OCI-LY1 (cell line): ENCODE data around the gene UQCR11.

Experiments used
- H2AFZ ChIP-seq: fragments of 200-600 bp; sonication (generic), shearing (Covaris generic); 2 replicates; pipeline ENCODE4 v1.6.0; 2014; ENCODE audit warnings: antibody characterized with exemption, mild to moderate bottlenecking, low read length
- H3F3A ChIP-seq: fragments of 200-600 bp; sonication (generic), shearing (Covaris generic); 2 replicates; pipeline ENCODE4 v1.6.0; 2014; ENCODE audit warnings: mild to moderate bottlenecking, antibody characterized with exemption, low read length, moderate library complexity; ENCODE audit not compliant: insufficient read depth
- H3K27ac ChIP-seq: fragments of 200-600 bp; sonication (generic); 2 replicates; pipeline ENCODE4 v1.5.1; 2014; ENCODE audit warnings: low read length, mixed run types, mild to moderate bottlenecking, low read depth; ENCODE audit not compliant: poor library complexity, severe bottlenecking
- H3K27me3 ChIP-seq: fragments of 200-600 bp; sonication (generic); 2 replicates; pipeline ENCODE4 v1.6.0; 2014; ENCODE audit warnings: antibody characterized with exemption, mild to moderate bottlenecking, low read length, moderate library complexity; ENCODE audit not compliant: insufficient read depth
- H3K36me3 ChIP-seq: fragments of 200-600 bp; sonication (generic); 2 replicates; pipeline ENCODE4 v1.6.1; 2014; ENCODE audit warnings: mild to moderate bottlenecking, antibody characterized with exemption, low read length, moderate library complexity, mixed read lengths; ENCODE audit not compliant: insufficient read depth
- H3K4me1 ChIP-seq: fragments of 200-600 bp; sonication (generic); 2 replicates; pipeline ENCODE4 v1.5.1; 2014; ENCODE audit warnings: mild to moderate bottlenecking, low read length, moderate library complexity; ENCODE audit not compliant: insufficient read depth, severe bottlenecking
- H3K4me2 ChIP-seq: fragments of 200-600 bp; sonication (generic), shearing (Covaris generic); 2 replicates; pipeline ENCODE4 v1.6.1; 2014; ENCODE audit warnings: low read length
- H3K4me3 ChIP-seq: fragments of 200-600 bp; sonication (generic); 2 replicates; pipeline ENCODE4 v1.5.1; 2014; ENCODE audit warnings: low read length, low read depth, mild to moderate bottlenecking, mixed read lengths; ENCODE audit not compliant: poor library complexity, severe bottlenecking
- H3K79me2 ChIP-seq: fragments of 200-600 bp; shearing (Covaris generic); 2 replicates; pipeline ENCODE4 v1.6.1; 2016; ENCODE audit warnings: mixed run types, low read length, mixed read lengths; ENCODE audit not compliant: insufficient read depth
- H3K9ac ChIP-seq: fragments of 200-600 bp; sonication (generic), shearing (Covaris generic); 2 replicates; pipeline ENCODE4 v1.6.1; 2014; ENCODE audit warnings: mild to moderate bottlenecking, low read length, mixed read lengths
- H3K9me2 ChIP-seq: fragments of 200-600 bp; sonication (generic), shearing (Covaris generic); 2 replicates; pipeline ENCODE4 v1.6.1; 2014; ENCODE audit warnings: low read depth, mild to moderate bottlenecking, low read length, mixed read lengths
- H3K9me3 ChIP-seq: fragments of 200-600 bp; shearing (Covaris generic); 2 replicates; pipeline ENCODE4 v1.6.1; 2014; ENCODE audit warnings: low read length, mixed read lengths
- H4K20me1 ChIP-seq: fragments of 200-600 bp; sonication (generic), shearing (Covaris generic); 2 replicates; pipeline ENCODE4 v1.6.0; 2016; ENCODE audit warnings: mild to moderate bottlenecking, low read length; ENCODE audit not compliant: insufficient read depth
- EZH2 ChIP-seq: fragments of 200-600 bp; sonication (generic), shearing (Covaris generic); IDR thresholded peaks from 2 replicates; pipeline ENCODE4 v1.8.0; 2017; ENCODE audit warnings: borderline replicate concordance, mixed run types, mild to moderate bottlenecking, antibody characterized with exemption, low read length, moderate library complexity, mixed read lengths
- TF ChIP-seq, protein P1 (sequence below): fragments of 200-600 bp; sonication (generic), shearing (Covaris generic); IDR thresholded peaks from 2 replicates; pipeline ENCODE4 v1.5.1; 2017; ENCODE audit warnings: mild to moderate bottlenecking, antibody characterized with exemption, low read length, moderate library complexity, mixed read lengths

The UQCR11 gene

DNA sequence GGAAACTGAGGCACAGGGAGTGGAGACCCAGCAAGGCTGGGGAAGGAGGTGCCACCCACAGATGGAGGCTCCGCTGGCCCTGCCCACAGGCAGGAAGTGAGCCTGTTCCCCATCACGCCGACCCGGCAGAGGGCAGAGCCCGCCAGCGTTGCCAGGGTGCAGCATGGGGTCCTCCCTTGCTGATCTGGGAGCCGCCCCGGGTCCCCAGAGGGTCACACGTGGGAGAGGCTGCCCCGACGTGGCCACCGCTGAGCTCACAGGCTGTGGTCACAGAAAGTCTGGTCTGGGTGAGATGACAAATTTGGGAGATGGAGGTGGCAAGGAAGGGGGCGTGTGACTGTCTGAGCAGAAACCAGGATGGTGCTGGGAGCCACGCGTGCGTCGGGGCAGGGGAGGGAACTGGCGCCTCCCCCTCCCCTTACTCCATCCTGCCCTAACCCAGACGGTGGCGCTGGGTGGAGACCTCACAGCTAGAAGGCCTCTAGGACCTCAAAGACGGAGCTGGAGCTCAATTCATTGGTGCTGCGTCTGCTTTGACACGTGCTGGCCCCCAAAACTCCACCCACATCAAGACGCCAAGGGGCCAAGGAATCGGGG is 44.9 kb downstream of the UQCR11 start:
- Histone ChIP-seq H3K27ac (no peak overlapping the region), H3K4me2 (no peak overlapping the region), H3F3A (no peaks in the 10 kb centered on the region), H3K9me3 (no peaks in the 10 kb centered on the region), H3K27me3 (no peaks in the 10 kb centered on the region), H2AFZ (no peak overlapping the region), H3K36me3 (no peaks in the 10 kb centered on the region; the same call in 1 of the 2 replicates), H4K20me1 (no peaks in the 10 kb centered on the region), H3K9ac (no peak overlapping the region), H3K4me1 (no peaks in the 10 kb centered on the region), H3K9me2 (no peaks in the 10 kb centered on the region), H3K4me3 (no peak overlapping the region), H3K79me2 (no peaks in the 10 kb centered on the region)
- TF ChIP-seq EZH2: no peak
- TF ChIP-seq, protein P1, sequence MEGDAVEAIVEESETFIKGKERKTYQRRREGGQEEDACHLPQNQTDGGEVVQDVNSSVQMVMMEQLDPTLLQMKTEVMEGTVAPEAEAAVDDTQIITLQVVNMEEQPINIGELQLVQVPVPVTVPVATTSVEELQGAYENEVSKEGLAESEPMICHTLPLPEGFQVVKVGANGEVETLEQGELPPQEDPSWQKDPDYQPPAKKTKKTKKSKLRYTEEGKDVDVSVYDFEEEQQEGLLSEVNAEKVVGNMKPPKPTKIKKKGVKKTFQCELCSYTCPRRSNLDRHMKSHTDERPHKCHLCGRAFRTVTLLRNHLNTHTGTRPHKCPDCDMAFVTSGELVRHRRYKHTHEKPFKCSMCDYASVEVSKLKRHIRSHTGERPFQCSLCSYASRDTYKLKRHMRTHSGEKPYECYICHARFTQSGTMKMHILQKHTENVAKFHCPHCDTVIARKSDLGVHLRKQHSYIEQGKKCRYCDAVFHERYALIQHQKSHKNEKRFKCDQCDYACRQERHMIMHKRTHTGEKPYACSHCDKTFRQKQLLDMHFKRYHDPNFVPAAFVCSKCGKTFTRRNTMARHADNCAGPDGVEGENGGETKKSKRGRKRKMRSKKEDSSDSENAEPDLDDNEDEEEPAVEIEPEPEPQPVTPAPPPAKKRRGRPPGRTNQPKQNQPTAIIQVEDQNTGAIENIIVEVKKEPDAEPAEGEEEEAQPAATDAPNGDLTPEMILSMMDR: no peak

DNA sequence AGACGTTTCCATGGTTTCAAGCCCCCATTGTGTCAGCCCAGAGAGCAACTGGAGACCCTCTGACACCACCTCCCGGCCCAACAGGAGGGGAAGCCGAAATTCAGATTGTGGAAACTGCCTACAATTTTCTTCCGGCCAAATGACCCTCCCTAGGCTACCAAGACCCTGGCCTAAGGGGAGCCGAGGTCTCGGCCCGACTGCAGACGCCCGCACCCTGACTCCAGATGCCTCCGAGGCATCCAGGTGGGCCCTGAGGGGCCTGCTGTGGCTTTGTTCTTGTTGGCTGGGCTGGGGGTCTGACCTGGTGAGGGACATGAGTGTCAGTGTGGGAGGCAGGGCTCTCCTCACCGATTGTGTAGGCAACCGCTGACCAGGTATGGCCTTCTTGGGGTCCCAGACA is 46.7 kb downstream of the UQCR11 start:
- Histone ChIP-seq H3K36me3 (no peaks in the 10 kb centered on the region; the same call in 1 of the 2 replicates), H4K20me1 (no peaks in the 10 kb centered on the region), H3F3A (no peaks in the 10 kb centered on the region), H3K27ac (no peak overlapping the region), H3K9me3 (no peaks in the 10 kb centered on the region), H3K79me2 (no peaks in the 10 kb centered on the region), H3K9me2 (no peaks in the 10 kb centered on the region), H3K4me1 (peaks cover under 1% of the 10 kb centered on the region), H3K9ac (no peak overlapping the region), H3K4me2 (no peak overlapping the region), H3K4me3 (no peak overlapping the region), H2AFZ (no peak overlapping the region), H3K27me3 (no peaks in the 10 kb centered on the region)
- TF ChIP-seq, protein P1: no peak
- TF ChIP-seq EZH2: no peak

DNA sequence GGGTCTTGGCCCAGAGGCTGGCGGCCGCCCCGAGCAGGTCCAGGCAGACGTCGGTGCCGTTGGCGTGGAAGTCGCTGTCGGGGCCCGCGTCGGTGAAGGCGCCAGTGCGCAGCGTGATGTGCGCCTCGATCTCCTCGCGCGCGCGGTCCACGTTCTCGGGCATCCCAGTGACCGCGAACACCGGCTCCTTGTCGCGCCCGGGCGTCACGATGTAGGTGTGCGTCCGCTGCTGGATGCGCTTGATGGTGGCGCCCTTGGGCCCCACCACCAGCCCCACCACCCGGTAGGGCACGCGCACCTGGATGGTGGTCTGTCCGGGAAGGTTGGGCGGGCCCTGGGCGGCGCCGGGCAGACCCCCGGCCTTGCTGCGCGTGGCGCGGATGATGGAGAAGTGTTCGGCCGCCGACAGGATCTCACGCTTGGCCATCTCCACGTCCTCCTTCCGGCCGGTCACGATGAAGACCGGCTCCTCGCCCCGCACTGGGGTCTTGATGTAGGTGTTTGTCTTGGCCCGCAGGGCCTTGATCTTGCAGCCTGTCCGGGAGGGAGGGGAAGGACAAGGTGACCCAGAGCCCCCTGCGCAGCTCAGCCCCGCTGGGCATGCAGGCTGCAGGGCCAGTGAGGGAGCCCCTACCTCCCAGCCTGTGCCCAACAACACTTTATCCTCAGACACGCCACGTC is 48.7 kb downstream of the UQCR11 start:
- Histone ChIP-seq H3K36me3 (no peaks in the 10 kb centered on the region; the same call in 1 of the 2 replicates), H3K9me2 (no peaks in the 10 kb centered on the region), H3K79me2 (no peaks in the 10 kb centered on the region), H3K4me1 (peaks cover 6% of the 10 kb centered on the region), H2AFZ (no peak overlapping the region), H3K27me3 (no peaks in the 10 kb centered on the region), H3K4me3 (no peak overlapping the region), H3K9me3 (no peaks in the 10 kb centered on the region), H4K20me1 (no peaks in the 10 kb centered on the region), H3K4me2 (no peak overlapping the region), H3F3A (no peaks in the 10 kb centered on the region), H3K27ac (no peak overlapping the region), H3K9ac (no peak overlapping the region)
- no peak for TF ChIP-seq EZH2
- TF ChIP-seq, protein P1: no peak
